ENCODE measurements around the gene LIX1. TPM values are rescaled to one million over a fixed set of nuclear protein-coding genes. Genes with fewer than 3 reads are reported as not detected.

Gene LIX1
- total and polyA plus RNA-seq, 2 of the 13 experiments (the other 11 are each of a cell fraction or from before 2014, with no cell fraction given): not detected

- TF ChIP-seq, protein P1, sequence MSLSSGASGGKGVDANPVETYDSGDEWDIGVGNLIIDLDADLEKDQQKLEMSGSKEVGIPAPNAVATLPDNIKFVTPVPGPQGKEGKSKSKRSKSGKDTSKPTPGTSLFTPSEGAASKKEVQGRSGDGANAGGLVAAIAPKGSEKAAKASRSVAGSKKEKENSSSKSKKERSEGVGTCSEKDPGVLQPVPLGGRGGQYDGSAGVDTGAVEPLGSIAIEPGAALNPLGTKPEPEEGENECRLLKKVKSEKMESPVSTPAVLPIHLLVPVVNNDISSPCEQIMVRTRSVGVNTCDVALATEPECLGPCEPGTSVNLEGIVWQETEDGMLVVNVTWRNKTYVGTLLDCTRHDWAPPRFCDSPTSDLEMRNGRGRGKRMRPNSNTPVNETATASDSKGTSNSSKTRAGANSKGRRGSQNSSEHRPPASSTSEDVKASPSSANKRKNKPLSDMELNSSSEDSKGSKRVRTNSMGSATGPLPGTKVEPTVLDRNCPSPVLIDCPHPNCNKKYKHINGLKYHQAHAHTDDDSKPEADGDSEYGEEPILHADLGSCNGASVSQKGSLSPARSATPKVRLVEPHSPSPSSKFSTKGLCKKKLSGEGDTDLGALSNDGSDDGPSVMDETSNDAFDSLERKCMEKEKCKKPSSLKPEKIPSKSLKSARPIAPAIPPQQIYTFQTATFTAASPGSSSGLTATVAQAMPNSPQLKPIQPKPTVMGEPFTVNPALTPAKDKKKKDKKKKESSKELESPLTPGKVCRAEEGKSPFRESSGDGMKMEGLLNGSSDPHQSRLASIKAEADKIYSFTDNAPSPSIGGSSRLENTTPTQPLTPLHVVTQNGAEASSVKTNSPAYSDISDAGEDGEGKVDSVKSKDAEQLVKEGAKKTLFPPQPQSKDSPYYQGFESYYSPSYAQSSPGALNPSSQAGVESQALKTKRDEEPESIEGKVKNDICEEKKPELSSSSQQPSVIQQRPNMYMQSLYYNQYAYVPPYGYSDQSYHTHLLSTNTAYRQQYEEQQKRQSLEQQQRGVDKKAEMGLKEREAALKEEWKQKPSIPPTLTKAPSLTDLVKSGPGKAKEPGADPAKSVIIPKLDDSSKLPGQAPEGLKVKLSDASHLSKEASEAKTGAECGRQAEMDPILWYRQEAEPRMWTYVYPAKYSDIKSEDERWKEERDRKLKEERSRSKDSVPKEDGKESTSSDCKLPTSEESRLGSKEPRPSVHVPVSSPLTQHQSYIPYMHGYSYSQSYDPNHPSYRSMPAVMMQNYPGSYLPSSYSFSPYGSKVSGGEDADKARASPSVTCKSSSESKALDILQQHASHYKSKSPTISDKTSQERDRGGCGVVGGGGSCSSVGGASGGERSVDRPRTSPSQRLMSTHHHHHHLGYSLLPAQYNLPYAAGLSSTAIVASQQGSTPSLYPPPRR (CRISPR knock-in tag; IDR thresholded peaks at IDR 0.05; ENCODE audit: borderline replicate concordance): no peak
- TF ChIP-seq ARID3A (IDR thresholded peaks at IDR 0.05; ENCODE audit: low read depth, low read length) (no peak), AKAP8 (CRISPR knock-in tag; IDR thresholded peaks at IDR 0.05) (no peak), SP2 (CRISPR knock-in tag; IDR thresholded peaks at IDR 0.05) (no peak), ZNF619 (CRISPR knock-in tag; IDR thresholded peaks at IDR 0.05) (no peak), NFE2 (CRISPR knock-in tag; IDR thresholded peaks at IDR 0.05) (no peak)
- TF ChIP-seq, protein P2, sequence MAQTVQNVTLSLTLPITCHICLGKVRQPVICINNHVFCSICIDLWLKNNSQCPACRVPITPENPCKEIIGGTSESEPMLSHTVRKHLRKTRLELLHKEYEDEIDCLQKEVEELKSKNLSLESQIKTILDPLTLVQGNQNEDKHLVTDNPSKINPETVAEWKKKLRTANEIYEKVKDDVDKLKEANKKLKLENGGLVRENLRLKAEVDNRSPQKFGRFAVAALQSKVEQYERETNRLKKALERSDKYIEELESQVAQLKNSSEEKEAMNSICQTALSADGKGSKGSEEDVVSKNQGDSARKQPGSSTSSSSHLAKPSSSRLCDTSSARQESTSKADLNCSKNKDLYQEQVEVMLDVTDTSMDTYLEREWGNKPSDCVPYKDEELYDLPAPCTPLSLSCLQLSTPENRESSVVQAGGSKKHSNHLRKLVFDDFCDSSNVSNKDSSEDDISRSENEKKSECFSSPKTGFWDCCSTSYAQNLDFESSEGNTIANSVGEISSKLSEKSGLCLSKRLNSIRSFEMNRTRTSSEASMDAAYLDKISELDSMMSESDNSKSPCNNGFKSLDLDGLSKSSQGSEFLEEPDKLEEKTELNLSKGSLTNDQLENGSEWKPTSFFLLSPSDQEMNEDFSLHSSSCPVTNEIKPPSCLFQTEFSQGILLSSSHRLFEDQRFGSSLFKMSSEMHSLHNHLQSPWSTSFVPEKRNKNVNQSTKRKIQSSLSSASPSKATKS (CRISPR knock-in tag; IDR thresholded peaks at IDR 0.05): no peak
- TF ChIP-seq, protein P3, sequence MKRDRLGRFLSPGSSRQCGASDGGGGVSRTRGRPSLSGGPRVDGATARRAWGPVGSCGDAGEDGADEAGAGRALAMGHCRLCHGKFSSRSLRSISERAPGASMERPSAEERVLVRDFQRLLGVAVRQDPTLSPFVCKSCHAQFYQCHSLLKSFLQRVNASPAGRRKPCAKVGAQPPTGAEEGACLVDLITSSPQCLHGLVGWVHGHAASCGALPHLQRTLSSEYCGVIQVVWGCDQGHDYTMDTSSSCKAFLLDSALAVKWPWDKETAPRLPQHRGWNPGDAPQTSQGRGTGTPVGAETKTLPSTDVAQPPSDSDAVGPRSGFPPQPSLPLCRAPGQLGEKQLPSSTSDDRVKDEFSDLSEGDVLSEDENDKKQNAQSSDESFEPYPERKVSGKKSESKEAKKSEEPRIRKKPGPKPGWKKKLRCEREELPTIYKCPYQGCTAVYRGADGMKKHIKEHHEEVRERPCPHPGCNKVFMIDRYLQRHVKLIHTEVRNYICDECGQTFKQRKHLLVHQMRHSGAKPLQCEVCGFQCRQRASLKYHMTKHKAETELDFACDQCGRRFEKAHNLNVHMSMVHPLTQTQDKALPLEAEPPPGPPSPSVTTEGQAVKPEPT (CRISPR knock-in tag; IDR thresholded peaks at IDR 0.05; ENCODE audit: low read depth): no peak
Observed at GRCh38 chr5:97076098-97076497, 66.3 kb downstream of the LIX1 start (continued).
